ENCODE measurements around the gene ELMO1.

Gene ELMO1

GRCh38 chr7:37173670-37174069, 275.0 kb downstream of the ELMO1 start:
- no peak for DNase-seq (ENCODE audit: low spot score)
- H3K27ac ChIP-seq: no peak overlapping the region
- TF ChIP-seq CTCF (conservative IDR thresholded peaks at IDR 0.05; ENCODE audit: low read depth): no peak
- ChIA-PET CTCF (interaction anchor here (1.3 kb wide), 1 partner anchor 8 kb away, joined by 8 read pairs; no protein-coding TSS in a partner anchor), POLR2A (ENCODE audit: low non-redundant PET) (no interaction called here)

- no peak for DNase-seq (ENCODE audit: low spot score)
- TF ChIP-seq CTCF (conservative IDR thresholded peaks at IDR 0.05; ENCODE audit: low read depth): no peak
- ChIA-PET POLR2A (ENCODE audit: low non-redundant PET) (no interaction called here), CTCF (no interaction called here)
- H3K27ac ChIP-seq: no peak overlapping the region
Observed at GRCh38 chr7:37162106-37162505, 286.6 kb downstream of the ELMO1 start.

- no peak overlapping the region for H3K27ac ChIP-seq
- CTCF ChIA-PET: no interaction called here
- POLR2A ChIA-PET (ENCODE audit: low non-redundant PET): no interaction called here
- no peak for TF ChIP-seq CTCF (conservative IDR thresholded peaks at IDR 0.05; ENCODE audit: low read depth)
- DNase-seq (ENCODE audit: low spot score): no peak
Observed at GRCh38 chr7:37160656-37161055, 288.0 kb downstream of the ELMO1 start.

- H3K27ac ChIP-seq: no peak overlapping the region
- TF ChIP-seq CTCF (conservative IDR thresholded peaks at IDR 0.05; ENCODE audit: low read depth): no peak
- POLR2A ChIA-PET (ENCODE audit: low non-redundant PET): no interaction called here
- CTCF ChIA-PET: interaction anchor here (1.7 kb wide), 1 partner anchor 186 kb away, joined by 3 read pairs; no protein-coding TSS in a partner anchor
- no peak for DNase-seq (ENCODE audit: low spot score)
Observed at GRCh38 chr7:37153376-37153775, 295.3 kb downstream of the ELMO1 start.

GRCh38 chr7:37151741-37152413, 296.8 kb downstream of the ELMO1 start:
- CTCF ChIA-PET: no interaction called here
- no peak for DNase-seq (ENCODE audit: low spot score)
- POLR2A ChIA-PET (ENCODE audit: low non-redundant PET): no interaction called here
- no peak overlapping the region for H3K27ac ChIP-seq
- TF ChIP-seq CTCF (conservative IDR thresholded peaks at IDR 0.05; ENCODE audit: low read depth): no peak

- no peak for TF ChIP-seq CTCF (conservative IDR thresholded peaks at IDR 0.05; ENCODE audit: low read depth)
- H3K27ac ChIP-seq: no peak overlapping the region
- DNase-seq (ENCODE audit: low spot score): no peak
- ChIA-PET CTCF (no interaction called here), POLR2A (ENCODE audit: low non-redundant PET) (no interaction called here)
Observed at GRCh38 chr7:37150856-37151255, 297.8 kb downstream of the ELMO1 start.
